Vagina (tissue), 2 donors: ENCODE results near the gene ADAM23.

Source experiments
- POLR2A ChIP-seq, 2 donors: fragments of 450-650 bp; IDR thresholded peaks; one replicate each; pipeline ENCODE4 v1.6.1; 2017; ENCODE audit warnings: antibody characterized with exemption in 2 of 2, mild to moderate bottlenecking in 2 of 2, moderate library complexity in 2 of 2
- POLR2AphosphoS5 ChIP-seq, 2 donors: sonication (generic); formaldehyde crosslinking; IDR thresholded peaks; one replicate each; pipeline ENCODE4 v1.9.0; 2017; ENCODE audit warnings: antibody characterized with exemption in 2 of 2, mild to moderate bottlenecking in 2 of 2, low read depth in 1 of 2; ENCODE audit not compliant: insufficient read depth in 1 of 2
- TF ChIP-seq, protein P1 (sequence below), 3 experiments: fragments of 450-650 bp in 2 of 3; fragments of 200-600 bp in 1 of 3; sonication (generic) in 1 of 3; IDR thresholded peaks; one replicate each; pipeline ENCODE4 v1.5.1; 2017 to 2019; ENCODE audit warnings: antibody characterized with exemption in 3 of 3, mild to moderate bottlenecking in 2 of 3, moderate library complexity in 2 of 3

DNA sequence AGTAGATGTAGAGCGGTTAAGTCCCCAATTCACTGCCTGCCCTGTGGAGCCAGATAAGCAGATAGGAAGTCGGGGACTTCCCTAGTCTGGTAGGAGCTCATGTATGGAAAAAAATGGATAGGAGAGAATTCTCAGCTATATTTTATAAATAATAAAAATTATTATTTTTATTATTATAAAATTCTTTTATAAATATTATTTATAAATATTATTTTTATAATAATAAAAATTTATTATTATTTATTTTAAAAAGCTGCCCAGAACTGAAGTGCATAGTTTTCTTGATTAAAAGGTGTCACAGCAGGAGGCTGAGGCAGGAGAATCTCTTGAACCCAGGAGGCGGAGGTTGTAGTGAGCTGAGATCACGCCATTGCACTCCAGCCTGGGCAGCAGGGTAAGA lies 97.4 kb downstream of the ADAM23 start:
- TF ChIP-seq, protein P1, sequence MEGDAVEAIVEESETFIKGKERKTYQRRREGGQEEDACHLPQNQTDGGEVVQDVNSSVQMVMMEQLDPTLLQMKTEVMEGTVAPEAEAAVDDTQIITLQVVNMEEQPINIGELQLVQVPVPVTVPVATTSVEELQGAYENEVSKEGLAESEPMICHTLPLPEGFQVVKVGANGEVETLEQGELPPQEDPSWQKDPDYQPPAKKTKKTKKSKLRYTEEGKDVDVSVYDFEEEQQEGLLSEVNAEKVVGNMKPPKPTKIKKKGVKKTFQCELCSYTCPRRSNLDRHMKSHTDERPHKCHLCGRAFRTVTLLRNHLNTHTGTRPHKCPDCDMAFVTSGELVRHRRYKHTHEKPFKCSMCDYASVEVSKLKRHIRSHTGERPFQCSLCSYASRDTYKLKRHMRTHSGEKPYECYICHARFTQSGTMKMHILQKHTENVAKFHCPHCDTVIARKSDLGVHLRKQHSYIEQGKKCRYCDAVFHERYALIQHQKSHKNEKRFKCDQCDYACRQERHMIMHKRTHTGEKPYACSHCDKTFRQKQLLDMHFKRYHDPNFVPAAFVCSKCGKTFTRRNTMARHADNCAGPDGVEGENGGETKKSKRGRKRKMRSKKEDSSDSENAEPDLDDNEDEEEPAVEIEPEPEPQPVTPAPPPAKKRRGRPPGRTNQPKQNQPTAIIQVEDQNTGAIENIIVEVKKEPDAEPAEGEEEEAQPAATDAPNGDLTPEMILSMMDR (IDR thresholded peaks at IDR 0.05), result no peak
- TF ChIP-seq POLR2A (IDR thresholded peaks at IDR 0.05) (no peak), POLR2AphosphoS5 (IDR thresholded peaks at IDR 0.05; ENCODE audit: insufficient read depth in 1 of 2, low read depth in 1 of 2) (no peak)
